Ammon's horn (tissue), 1 donor: Measurements from ENCODE around the gene TRAF3IP1.
"Not testable (repeated sequence)": the region's sequence is repeated elsewhere in the genome, so short reads cannot be mapped to it uniquely, and the experiment has no call there.

Source experiments
- DNase-seq: peaks from one replicate; pipeline ENCODE4 v3.0.0-alpha.2; 2016; ENCODE audit warnings: low spot score

TRAF3IP1 gene, protein sequence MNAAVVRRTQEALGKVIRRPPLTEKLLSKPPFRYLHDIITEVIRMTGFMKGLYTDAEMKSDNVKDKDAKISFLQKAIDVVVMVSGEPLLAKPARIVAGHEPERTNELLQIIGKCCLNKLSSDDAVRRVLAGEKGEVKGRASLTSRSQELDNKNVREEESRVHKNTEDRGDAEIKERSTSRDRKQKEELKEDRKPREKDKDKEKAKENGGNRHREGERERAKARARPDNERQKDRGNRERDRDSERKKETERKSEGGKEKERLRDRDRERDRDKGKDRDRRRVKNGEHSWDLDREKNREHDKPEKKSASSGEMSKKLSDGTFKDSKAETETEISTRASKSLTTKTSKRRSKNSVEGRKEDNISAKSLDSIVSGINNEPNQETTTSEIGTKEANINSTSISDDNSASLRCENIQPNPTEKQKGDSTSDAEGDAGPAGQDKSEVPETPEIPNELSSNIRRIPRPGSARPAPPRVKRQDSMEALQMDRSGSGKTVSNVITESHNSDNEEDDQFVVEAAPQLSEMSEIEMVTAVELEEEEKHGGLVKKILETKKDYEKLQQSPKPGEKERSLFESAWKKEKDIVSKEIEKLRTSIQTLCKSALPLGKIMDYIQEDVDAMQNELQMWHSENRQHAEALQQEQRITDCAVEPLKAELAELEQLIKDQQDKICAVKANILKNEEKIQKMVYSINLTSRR

DNA sequence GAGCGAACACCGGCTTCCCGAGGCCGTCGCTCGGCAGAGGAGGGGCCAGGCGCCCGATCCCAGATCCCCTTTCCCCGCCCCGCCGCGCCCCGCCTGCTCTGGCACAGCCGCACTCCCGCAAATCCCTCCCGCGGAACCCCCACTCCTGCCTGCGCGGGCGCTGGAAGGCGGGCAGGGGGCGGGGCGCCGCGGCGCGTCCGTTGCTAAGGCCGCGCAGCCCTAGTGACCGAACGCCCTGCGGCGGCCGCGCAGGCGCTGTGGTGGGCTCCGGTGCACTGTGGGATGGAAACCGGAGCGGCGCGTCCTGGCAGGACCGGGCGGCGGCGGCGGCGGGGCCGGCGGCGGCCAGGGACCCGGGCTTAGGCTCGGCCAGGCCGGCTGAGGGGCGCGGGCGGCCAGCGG lies at the start of gene TRAF3IP1:
Gene TRAF3IP1, plus strand, starts transcription at position 273 of the 402 bp plus-strand sequence. CDS start 145 bp downstream, outside the sequence.
- peak; percentile 93 for DNase-seq

DNA sequence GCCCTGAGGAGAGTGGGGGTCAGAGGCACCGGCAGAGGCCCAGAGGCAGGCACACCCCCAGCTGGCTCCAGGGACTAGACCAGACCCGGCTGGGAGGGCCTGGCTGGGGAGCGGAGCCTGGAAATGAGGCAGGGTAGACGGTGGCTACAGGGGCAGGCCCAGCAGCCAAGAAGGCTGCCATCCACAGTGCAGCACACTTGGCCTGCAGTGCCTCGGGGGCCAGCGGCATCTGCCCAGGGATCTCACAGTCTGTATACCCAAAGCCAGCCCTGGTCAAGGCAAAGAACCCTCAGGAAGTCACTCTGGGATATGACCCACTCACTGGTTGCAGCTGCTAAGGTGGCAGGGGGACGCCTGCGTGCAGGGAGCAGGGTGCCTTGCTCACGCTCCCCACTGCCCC lies 49.7 kb upstream of the TRAF3IP1 start:
- DNase-seq, result no peak

DNA sequence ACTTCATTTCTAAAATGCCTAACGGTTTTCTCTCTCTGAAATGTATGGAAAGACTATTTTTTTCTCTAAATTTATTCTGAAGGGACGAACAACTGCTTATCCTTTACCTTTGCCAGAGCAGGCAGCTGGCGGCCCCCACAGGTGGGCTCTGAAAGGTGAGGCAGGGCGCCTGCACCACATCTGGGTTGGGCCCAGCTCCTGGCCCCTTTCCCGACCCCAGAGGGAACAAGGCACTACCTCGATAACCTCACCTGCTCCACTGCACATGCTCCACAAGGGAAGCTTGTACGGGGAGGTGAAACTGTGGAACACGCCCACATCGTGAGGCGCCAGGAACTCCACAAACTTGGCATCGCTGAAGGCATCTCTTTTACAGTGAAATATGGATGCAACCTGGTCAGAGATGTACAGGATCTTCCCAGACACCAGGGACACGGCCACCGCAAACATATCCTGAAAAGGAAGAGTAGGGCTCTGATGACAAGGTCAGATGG lies 49.2 kb upstream of the TRAF3IP1 start:
- DNase-seq, result no peak

DNA sequence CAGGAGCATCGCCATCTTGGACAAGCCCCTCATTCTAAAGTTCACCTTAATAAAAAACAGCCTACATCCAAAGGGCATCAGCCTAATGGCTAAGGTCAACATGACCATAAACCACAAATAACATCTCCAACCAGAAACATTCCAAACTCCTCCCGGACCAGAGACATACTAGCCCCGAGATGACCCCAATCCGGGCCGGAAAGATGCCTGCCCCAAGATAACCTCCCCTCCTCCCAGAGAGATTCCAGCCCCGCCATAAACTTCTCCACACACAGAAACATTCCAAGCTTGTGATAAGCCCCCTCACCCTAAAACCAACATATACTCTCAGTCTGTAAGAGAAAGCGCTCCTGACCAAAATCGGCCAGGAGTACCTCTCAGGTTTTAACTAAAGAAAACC lies 48.6 kb upstream of the TRAF3IP1 start:
- DNase-seq, result not testable (repeated sequence)

DNA sequence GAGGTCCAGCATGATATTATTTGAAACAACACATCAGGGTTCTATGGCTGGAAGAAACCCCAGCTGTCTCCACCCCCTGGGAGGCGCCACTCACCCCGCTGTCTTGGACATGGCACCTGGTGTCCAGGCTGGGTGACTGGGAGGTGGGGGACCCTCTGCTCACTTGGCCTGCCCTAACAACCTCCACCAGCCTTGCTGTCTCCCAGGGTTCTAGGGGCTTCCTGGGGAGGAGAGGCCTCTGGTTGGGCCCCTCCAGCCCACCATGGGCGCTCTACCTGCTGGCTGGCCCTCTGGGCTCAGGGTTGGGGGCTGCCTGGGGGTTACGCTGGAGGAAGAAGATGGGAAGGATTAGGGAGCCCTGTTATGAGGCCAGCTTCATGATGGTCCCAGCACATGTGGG lies 48.2 kb upstream of the TRAF3IP1 start:
- DNase-seq, result no peak

DNA sequence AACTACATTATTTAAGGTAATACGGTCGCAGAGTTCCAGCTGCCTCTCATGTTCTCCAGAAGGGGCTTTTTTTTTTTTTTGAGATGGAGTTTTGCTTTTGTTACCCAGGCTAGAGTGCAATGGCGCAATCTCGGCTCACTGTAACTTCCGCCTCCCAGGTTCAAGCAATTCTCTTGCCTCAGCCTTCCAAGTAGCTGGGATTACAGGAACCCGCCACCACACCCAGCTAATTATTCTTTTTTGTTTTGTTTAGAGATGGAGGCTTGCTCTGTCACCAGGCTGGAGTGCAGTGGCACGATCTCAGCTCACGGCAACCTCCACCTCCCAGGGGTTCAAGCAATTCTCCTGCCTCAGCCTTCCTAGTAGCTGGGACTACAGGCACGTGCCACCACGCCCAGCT lies 46.9 kb upstream of the TRAF3IP1 start:
- not testable (repeated sequence) for DNase-seq

DNA sequence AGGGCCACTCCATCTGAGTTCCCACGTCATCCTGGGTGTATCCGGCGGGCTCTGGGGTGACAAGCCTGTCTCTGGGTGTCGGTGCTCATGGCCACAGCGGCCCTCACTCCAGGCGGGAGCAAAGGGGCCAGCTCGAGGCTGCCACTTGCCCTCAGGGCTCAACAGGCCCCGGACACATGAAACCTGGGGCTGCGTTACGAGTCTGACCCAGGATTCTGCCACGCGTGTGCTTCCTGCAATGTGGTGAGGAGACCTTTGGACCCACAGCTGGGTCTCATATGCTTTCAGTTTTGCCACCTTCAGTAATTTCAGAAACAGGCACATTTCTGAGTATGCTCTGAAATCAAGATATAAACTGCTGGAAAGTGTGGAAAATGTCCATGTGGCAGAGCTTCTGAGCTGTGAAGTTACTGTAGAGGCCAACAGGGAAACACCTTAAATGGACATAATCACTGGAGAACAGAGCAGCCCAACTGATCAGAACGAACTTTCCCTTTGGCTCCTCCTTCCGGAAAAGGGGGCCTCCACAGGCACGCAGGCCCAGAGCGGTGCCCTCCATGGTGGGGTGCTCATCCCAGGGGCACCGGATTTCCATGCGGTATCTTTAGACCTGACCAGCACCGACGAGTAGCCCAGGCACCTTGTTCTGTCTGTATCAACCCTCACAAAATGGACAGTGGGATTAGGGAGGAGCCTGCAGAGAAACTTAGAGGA lies 46.0 kb upstream of the TRAF3IP1 start:
- DNase-seq, result no peak

DNA sequence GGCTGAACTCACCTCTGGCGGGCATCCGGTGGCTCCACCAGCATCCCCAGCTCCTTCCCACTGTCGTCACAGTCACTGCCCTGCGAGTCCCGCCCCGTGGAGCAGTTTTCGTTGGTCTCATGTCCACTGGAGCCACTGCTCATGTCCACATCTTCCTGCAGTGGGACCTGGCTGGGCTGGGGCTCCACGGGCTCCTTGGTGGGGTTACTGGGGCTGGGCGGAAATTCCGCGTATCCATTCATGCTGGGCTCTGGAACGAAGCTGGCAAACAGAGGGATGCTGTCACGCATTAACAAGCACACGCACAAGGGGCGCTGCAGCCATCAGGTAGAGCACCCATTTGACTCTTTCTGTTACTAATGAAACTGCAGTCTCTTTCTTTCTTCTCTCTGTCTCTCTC lies 42.6 kb upstream of the TRAF3IP1 start:
- no peak for DNase-seq

DNA sequence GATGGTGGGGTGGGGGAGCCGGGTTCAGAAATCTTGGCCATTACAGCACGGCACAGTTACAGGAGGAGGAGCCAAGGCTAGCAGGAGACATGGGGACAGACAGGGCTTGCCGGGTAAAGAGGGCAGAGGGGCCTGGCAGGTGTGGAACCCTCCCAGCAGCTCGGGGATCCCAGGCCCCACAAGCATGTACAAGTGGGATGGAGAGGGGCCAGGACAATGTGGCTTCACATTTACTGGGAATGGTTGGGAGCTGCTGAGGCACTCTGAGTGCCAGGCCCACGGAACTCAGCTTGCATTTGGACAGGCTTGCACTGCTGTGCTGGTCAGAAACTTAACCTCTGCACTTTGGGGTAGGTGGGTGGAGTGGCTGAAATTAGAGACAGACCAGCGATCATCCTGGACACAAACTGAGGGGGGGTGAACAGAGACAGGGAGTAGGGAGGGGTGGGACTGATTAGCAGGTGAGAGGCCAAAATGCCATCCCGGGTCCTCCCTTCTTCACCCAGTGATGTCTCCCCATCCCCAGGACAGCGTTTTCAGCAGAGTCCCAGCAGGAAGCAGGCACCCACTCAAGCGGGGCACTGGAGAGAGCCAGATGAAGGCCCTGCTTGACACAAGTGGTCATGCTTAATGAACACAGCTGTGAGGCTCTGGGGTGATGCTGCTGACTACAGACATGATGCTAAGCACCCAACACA lies 41.5 kb upstream of the TRAF3IP1 start:
- no peak for DNase-seq

DNA sequence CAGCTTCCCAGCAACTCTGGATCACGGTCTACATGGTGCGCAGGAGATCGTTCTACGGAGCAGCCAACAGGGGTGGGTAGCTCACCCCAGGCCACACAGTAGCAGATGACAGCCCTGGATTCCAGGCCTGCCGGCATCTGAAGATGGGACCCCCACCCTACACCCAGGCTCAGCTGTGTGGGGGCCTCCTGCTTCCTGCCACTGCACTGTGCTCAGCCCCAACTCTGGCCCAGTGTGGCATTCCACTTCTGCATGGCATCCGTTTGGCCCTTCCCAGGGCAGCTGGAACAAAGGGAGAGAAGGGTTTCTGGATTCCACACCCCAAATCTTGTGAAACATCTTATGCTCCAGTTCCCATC lies 41.0 kb upstream of the TRAF3IP1 start:
- DNase-seq, result no peak

DNA sequence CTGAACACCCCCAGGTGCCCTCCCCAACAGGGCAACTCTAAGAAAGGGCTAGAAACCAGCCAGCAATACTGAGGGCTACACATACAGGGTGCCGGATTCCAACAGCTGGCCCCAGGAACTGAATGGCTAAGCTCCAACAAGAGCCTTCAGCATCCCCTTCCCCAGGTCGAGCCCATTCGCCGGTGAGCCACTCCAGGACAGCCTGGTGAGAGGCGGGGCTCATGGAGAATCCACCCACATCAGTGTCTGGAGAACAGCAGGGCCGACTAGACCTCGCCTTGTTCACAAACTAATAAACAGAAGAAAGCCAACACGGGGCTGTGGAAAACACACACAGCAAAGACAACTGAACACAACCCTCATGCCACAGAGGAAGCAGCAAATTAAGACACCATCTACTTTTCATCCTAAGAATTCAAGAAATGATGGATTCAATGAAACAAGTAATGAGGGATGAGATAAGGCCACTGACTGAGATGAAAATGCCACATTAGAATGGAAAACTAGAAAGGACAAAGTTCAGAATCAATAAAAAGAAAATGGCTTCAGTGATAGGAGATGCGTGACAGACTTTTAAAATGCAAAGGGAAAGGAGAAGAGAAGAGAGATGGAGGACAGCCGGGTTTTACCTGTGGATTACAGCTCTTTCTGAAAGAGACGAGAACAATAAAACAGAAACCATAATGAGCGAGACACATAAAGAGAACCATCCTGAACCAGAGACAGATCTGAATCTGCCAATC lies 40.1 kb upstream of the TRAF3IP1 start:
- DNase-seq, result no peak

DNA sequence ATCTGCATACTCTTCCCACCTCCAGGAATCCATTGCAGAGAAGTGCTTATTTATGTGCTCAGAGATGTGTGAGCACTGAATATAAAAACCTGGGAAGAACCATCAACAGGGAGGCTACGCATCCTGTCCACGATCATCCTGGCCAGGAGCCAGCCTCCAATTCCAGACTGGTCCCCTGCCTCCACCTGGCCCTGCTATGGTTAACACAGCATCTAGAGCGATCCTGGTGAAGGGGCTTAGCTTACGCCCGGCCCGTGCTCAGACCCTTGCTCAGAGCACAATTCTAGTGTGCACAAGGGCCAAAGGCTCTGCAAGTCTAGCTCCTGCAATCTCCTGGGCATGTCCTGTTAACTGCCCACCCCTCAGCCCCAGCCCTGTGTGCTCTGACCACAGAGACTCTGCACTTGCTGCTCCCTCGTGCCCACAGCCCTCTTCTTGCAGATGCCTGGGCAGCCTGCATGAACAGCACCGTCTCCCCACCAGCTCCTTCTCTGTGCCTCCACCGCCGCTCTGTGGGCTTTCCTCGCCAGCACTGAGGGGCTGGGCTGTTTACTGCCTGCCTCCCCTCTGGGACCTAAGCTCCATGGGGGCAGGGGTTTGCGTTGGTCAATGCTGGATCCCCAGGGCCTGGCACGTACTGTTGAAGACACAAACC lies 38.4 kb upstream of the TRAF3IP1 start:
- DNase-seq, result no peak

DNA sequence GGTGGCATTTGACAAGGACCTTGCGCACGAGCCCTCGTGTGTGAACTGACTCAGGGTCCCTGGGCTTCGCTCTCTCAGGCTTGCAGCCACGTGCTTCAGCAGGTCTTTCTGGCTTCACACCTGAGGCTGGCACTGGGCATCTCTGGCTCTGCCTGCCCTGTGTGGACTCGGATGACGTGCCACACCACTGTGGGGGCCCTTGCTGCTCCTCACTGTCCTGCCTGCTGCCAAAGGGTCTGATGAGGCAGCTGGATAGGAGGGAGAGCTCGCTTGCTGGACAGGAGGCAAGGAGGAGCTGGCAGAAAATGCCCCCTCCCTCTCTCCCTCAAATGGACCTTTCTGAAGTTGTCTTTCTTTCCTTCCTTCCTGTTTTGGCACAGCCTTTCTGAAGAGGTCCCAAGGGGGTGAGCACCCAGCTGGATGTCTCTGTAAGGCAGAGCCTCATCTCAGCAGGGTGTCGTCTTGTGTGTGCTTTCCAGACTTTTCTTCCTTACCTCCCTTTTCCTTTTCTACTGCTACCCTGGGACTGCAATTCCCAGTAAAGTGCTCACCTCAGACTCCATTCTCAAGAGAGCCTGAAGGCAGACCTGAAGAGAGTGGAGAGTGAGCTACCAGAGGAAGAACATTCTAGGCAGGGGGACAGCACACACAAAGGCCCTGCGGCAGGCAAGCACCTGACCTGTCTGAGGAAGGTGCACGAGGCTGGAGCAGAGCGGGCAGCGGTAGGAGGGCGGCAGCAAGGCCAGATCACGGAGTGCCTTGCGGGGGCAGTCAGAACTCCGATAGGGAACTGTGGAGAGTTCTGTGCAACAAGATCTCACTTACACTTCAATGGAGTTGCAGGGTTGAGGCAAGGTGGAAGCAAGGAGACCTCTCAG lies 37.2 kb upstream of the TRAF3IP1 start:
- no peak for DNase-seq

DNA sequence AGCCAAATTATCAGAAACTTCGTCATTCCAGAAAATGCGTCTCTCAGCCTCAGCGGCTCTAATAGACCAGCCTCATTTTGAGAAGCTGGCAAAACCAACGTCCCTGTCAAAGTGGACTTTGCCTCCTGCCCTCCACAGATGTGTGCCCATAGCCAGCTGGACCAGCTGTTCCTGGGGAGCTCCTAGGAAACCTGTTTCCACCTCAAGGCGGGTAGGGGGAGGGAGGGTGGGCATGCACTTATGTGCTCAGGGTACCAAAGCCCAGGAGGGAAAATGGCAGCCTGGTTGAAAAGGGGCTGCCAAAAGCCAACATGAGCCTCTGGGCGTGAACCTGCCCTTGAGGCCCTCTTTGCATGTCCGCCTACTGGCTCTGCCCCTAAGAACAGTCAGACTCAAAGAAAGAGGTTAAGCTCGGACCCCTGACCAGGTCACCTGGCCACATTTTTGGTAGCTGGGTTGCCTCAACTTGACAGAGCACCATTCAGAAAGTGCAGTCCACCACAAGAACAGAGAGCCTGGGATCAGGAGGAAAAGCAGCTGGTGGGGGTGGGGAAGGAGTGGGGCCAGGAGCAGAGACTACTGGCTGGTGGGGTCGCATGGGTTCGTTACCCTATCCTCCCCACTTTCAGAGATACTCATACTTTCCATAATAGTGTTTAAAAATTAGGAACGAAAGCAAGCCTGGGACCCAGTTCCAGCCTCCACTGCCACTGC lies 35.4 kb upstream of the TRAF3IP1 start:
- DNase-seq, result no peak

DNA sequence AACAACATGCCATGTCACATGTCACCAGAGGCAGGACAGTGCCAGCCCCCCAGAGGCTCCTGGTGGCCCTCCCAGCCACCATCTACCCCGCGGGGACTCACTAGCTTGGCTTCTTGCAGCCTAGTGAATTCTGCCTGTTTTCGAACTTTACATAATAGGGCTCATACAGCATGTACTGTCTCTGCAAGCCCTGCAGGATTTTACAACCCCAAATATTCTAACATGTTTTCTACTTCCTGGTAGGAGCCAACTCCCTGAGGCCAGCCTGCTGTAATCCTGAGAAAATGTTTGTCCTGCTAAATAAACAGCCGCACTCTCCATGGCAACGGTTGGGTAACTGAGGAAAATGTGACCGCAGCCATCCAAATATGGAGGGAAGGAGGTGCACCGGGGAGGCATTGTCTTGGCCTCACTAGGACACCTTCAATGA lies 34.6 kb upstream of the TRAF3IP1 start:
- DNase-seq, result peak; percentile 73

DNA sequence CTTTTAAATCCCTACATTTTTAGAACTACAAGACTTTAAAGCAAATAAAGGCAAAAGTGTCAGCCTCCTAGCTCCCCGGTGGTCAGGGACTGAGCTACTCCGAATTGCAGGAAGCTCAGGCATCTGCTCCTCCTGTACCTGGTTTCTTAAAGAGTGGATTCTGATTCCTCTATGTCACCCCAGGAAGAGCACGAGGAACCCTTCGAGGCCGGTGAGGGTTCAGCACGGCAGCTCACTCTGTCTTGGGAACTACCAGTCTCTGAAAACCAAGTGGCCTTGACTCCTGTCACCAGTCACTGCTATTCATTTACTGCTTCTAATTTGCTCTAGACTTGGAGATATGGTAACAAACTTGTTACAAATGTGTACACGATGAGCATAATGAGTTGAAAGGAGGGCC lies 34.2 kb upstream of the TRAF3IP1 start:
- DNase-seq, result no peak

DNA sequence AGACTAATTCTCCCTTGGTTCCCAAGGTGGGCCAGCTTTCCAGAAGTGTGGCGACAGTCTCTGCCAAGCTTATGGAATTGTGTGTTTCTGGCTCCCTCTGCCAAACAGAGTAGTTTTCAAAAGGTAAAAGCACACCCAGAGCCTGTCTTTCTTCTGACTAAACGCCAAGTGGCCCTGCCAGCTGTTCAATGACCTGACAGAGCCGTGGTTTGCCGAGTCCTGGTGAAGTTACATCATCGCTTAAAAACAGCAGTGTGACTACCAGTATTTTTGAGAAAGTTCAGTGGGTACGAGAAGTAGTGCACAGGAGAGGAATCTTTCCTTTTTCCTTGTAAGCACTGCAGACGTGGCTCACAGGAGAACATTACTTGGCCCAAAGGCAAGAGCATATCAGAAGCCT lies 33.8 kb upstream of the TRAF3IP1 start:
- peak; percentile 55 for DNase-seq

DNA sequence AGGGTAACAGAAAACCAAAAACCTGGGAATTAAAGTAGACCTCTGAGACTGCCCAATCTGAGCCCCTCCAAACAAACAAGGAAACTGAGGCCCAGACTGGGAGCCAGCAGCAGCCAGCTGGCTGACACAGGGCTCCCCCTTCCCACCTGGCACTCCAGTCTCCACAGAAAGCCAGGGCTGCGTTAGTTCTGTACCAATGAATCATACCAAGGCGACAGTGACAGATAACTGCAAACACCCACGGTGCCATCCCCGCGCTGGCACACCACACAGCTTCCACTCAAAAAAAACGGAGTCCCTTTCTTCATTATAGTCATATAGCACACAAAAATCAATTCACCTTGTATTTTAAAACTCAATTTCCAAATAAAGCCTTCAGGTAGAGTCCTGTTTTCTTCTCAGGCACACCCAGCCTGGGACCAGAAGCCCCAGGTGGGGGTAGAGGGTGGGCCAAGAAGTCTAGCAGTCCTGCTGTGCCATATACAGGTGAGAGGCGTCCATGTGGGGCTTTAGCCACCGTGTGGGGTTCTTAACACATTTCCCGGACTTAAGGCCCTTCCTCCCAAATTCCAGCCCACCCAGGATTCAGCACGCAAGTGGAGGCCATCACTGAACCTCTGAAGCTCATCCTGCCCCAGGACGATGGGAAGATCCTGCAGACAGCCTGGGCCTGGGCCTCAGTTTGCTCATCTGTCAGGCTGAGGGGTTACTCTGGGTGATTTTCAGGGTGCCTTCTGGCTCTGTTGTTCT lies 33.2 kb upstream of the TRAF3IP1 start:
- DNase-seq, result peak; percentile 76
